ENCODE results near the gene CAMKV.

The CAMKV gene

GRCh38 chr3:49813497-49814174 is 56.1 kb downstream of the CAMKV start, which contains the start of gene UBA7:
Gene UBA7, minus strand, starts transcription at chr3:49813953. Its CDS starts 166 bp downstream, at chr3:49813787.
- peak in 1 of 2 experiments; percentile 57 for DNase-seq (ENCODE audit: low read depth in 1 of 2, low spot score in 1 of 2)
- no peak for TF ChIP-seq CTCF (IDR thresholded peaks at IDR 0.05; ENCODE audit: insufficient read depth, low read length)
- peak; percentile 56; the same call in 1 of the 2 replicates for TF ChIP-seq POLR2AphosphoS5 (IDR thresholded peaks at IDR 0.05; ENCODE audit: low read depth)
- no peaks in the 10 kb centered on the region for H3K27me3 ChIP-seq (ENCODE audit: insufficient read depth, poor library complexity, severe bottlenecking)
- H3K4me3 ChIP-seq (replicated peaks; ENCODE audit: insufficient read depth, low read length), result peak within 1 kb of the TSS; percentile 34
- H3K27ac ChIP-seq (replicated peaks), result peak within 1 kb of the TSS; percentile 65

- no peak for TF ChIP-seq POLR2AphosphoS5 (IDR thresholded peaks at IDR 0.05; ENCODE audit: low read depth)
- Histone ChIP-seq H3K27me3 (ENCODE audit: insufficient read depth, poor library complexity, severe bottlenecking) (no peaks in the 10 kb centered on the region), H3K4me3 (replicated peaks; ENCODE audit: insufficient read depth, low read length) (peak overlapping the region; percentile 34), H3K27ac (replicated peaks) (peak overlapping the region; percentile 65)
- no peak for DNase-seq (ENCODE audit: low read depth in 1 of 2, low spot score in 1 of 2)
These were observed 56.7 kb downstream of the CAMKV start for GRCh38 chr3:49812916-49813496.
